ENCODE data around the gene TNS3.

DNA sequence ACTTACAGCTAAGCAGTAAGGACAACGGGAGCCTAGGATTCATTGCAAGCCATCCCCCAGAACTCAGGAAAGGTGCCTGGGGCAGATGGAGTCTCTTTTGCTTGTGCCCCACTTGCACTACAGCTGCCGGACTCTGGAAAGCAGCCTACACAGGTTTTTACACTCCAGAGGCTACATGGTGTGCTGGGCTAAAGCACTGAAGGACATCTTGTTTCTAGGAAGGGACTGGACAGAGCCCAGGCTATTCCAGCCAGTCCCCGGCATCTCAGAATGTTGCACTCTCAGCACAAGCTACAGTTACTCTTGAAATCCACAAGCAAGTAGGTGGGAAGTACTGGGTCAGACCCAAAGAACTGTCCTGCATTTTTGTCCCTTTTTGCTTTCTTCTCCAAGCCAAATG is 333.1 kb downstream of the TNS3 start:
- TF ChIP-seq, protein P1, sequence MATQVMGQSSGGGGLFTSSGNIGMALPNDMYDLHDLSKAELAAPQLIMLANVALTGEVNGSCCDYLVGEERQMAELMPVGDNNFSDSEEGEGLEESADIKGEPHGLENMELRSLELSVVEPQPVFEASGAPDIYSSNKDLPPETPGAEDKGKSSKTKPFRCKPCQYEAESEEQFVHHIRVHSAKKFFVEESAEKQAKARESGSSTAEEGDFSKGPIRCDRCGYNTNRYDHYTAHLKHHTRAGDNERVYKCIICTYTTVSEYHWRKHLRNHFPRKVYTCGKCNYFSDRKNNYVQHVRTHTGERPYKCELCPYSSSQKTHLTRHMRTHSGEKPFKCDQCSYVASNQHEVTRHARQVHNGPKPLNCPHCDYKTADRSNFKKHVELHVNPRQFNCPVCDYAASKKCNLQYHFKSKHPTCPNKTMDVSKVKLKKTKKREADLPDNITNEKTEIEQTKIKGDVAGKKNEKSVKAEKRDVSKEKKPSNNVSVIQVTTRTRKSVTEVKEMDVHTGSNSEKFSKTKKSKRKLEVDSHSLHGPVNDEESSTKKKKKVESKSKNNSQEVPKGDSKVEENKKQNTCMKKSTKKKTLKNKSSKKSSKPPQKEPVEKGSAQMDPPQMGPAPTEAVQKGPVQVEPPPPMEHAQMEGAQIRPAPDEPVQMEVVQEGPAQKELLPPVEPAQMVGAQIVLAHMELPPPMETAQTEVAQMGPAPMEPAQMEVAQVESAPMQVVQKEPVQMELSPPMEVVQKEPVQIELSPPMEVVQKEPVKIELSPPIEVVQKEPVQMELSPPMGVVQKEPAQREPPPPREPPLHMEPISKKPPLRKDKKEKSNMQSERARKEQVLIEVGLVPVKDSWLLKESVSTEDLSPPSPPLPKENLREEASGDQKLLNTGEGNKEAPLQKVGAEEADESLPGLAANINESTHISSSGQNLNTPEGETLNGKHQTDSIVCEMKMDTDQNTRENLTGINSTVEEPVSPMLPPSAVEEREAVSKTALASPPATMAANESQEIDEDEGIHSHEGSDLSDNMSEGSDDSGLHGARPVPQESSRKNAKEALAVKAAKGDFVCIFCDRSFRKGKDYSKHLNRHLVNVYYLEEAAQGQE (IDR thresholded peaks at IDR 0.05; ENCODE audit: insufficient read depth in 1 of 2, low read depth in 2 of 2, low read length in 1 of 2) = no peak
- no peak for TF ChIP-seq POLR2AphosphoS5 (IDR thresholded peaks at IDR 0.05; ENCODE audit: low read depth, low read length)
- TF ChIP-seq, protein P2, sequence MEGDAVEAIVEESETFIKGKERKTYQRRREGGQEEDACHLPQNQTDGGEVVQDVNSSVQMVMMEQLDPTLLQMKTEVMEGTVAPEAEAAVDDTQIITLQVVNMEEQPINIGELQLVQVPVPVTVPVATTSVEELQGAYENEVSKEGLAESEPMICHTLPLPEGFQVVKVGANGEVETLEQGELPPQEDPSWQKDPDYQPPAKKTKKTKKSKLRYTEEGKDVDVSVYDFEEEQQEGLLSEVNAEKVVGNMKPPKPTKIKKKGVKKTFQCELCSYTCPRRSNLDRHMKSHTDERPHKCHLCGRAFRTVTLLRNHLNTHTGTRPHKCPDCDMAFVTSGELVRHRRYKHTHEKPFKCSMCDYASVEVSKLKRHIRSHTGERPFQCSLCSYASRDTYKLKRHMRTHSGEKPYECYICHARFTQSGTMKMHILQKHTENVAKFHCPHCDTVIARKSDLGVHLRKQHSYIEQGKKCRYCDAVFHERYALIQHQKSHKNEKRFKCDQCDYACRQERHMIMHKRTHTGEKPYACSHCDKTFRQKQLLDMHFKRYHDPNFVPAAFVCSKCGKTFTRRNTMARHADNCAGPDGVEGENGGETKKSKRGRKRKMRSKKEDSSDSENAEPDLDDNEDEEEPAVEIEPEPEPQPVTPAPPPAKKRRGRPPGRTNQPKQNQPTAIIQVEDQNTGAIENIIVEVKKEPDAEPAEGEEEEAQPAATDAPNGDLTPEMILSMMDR (IDR thresholded peaks at IDR 0.05) = no peak
